ENCODE data around the gene KY.
"Not testable (repeated sequence)": the region's sequence is repeated elsewhere in the genome, so short reads cannot be mapped to it uniquely, and the experiment has no call there.

The KY gene

GRCh38 chr3:134603956-134604355, 46.9 kb downstream of the KY start:
- Histone ChIP-seq H3K4me1 (ENCODE audit: insufficient read depth, low read length) (no peaks in the 10 kb centered on the region), H3K9ac (ENCODE audit: low read length) (no peak overlapping the region), H3K27me3 (ENCODE audit: control insufficient read depth in 1 of 2, insufficient read depth in 2 of 2, low read length in 2 of 2) (no peaks in the 10 kb centered on the region), H3K9me3 (ENCODE audit: low read length) (no peaks in the 10 kb centered on the region), H3K27ac (ENCODE audit: low read depth, low read length) (no peak overlapping the region), H3K36me3 (ENCODE audit: insufficient read depth, low read length) (no peaks in the 10 kb centered on the region), H3K4me3 (ENCODE audit: low read depth in 1 of 2, low read length in 2 of 2) (no peak overlapping the region)

GRCh38 chr3:134603480-134603879, 47.3 kb downstream of the KY start:
- H3K9ac ChIP-seq (ENCODE audit: low read length) = no peak overlapping the region
- no peak overlapping the region for H3K4me3 ChIP-seq (ENCODE audit: low read depth in 1 of 2, low read length in 2 of 2)
- no peaks in the 10 kb centered on the region for H3K27me3 ChIP-seq (ENCODE audit: control insufficient read depth in 1 of 2, insufficient read depth in 2 of 2, low read length in 2 of 2)
- no peaks in the 10 kb centered on the region for H3K9me3 ChIP-seq (ENCODE audit: low read length)
- H3K36me3 ChIP-seq (ENCODE audit: insufficient read depth, low read length) = no peaks in the 10 kb centered on the region
- H3K27ac ChIP-seq (ENCODE audit: low read depth, low read length) = no peak overlapping the region
- H3K4me1 ChIP-seq (ENCODE audit: insufficient read depth, low read length) = no peaks in the 10 kb centered on the region

GRCh38 chr3:134602440-134602814, 48.4 kb downstream of the KY start:
- Histone ChIP-seq H3K36me3 (ENCODE audit: insufficient read depth, low read length) (no peaks in the 10 kb centered on the region), H3K27ac (ENCODE audit: low read depth, low read length) (no peak overlapping the region), H3K27me3 (ENCODE audit: control insufficient read depth in 1 of 2, insufficient read depth in 2 of 2, low read length in 2 of 2) (no peaks in the 10 kb centered on the region), H3K9ac (ENCODE audit: low read length) (no peak overlapping the region), H3K4me3 (ENCODE audit: low read depth in 1 of 2, low read length in 2 of 2) (no peak overlapping the region), H3K4me1 (ENCODE audit: insufficient read depth, low read length) (no peaks in the 10 kb centered on the region), H3K9me3 (ENCODE audit: low read length) (no peaks in the 10 kb centered on the region)

- Histone ChIP-seq H3K27ac (ENCODE audit: low read depth, low read length) (no peak overlapping the region), H3K9me3 (ENCODE audit: low read length) (no peaks in the 10 kb centered on the region), H3K36me3 (ENCODE audit: insufficient read depth, low read length) (no peaks in the 10 kb centered on the region), H3K4me3 (ENCODE audit: low read depth in 1 of 2, low read length in 2 of 2) (no peak overlapping the region), H3K9ac (ENCODE audit: low read length) (no peak overlapping the region), H3K4me1 (ENCODE audit: insufficient read depth, low read length) (no peaks in the 10 kb centered on the region), H3K27me3 (ENCODE audit: control insufficient read depth in 1 of 2, insufficient read depth in 2 of 2, low read length in 2 of 2) (no peaks in the 10 kb centered on the region)
These were observed 49.0 kb downstream of the KY start for GRCh38 chr3:134601539-134602439.

- H3K36me3 ChIP-seq (ENCODE audit: insufficient read depth, low read length) = no peaks in the 10 kb centered on the region
- no peaks in the 10 kb centered on the region for H3K9me3 ChIP-seq (ENCODE audit: low read length)
- no peaks in the 10 kb centered on the region for H3K27me3 ChIP-seq (ENCODE audit: control insufficient read depth in 1 of 2, insufficient read depth in 2 of 2, low read length in 2 of 2)
- no peak overlapping the region for H3K4me3 ChIP-seq (ENCODE audit: low read depth in 1 of 2, low read length in 2 of 2)
- no peak overlapping the region for H3K9ac ChIP-seq (ENCODE audit: low read length)
- H3K4me1 ChIP-seq (ENCODE audit: insufficient read depth, low read length) = no peaks in the 10 kb centered on the region
- no peak overlapping the region for H3K27ac ChIP-seq (ENCODE audit: low read depth, low read length)
These were observed 49.9 kb downstream of the KY start for GRCh38 chr3:134600685-134601463.

GRCh38 chr3:134600206-134600605, 50.6 kb downstream of the KY start:
- H3K36me3 ChIP-seq (ENCODE audit: insufficient read depth, low read length) = no peaks in the 10 kb centered on the region
- H3K27me3 ChIP-seq (ENCODE audit: control insufficient read depth in 1 of 2, insufficient read depth in 2 of 2, low read length in 2 of 2) = no peaks in the 10 kb centered on the region
- H3K4me3 ChIP-seq (ENCODE audit: low read depth in 1 of 2, low read length in 2 of 2) = no peak overlapping the region
- H3K9me3 ChIP-seq (ENCODE audit: low read length) = no peaks in the 10 kb centered on the region
- no peak overlapping the region for H3K27ac ChIP-seq (ENCODE audit: low read depth, low read length)
- no peaks in the 10 kb centered on the region for H3K4me1 ChIP-seq (ENCODE audit: insufficient read depth, low read length)
- H3K9ac ChIP-seq (ENCODE audit: low read length) = no peak overlapping the region

GRCh38 chr3:134598763-134599545, 51.9 kb downstream of the KY start:
- Histone ChIP-seq H3K9me3 (ENCODE audit: low read length) (no peaks in the 10 kb centered on the region), H3K27ac (ENCODE audit: low read depth, low read length) (no peak overlapping the region), H3K4me3 (ENCODE audit: low read depth in 1 of 2, low read length in 2 of 2) (no peak overlapping the region), H3K36me3 (ENCODE audit: insufficient read depth, low read length) (no peaks in the 10 kb centered on the region), H3K9ac (ENCODE audit: low read length) (no peak overlapping the region), H3K4me1 (ENCODE audit: insufficient read depth, low read length) (no peaks in the 10 kb centered on the region), H3K27me3 (ENCODE audit: control insufficient read depth in 1 of 2, insufficient read depth in 2 of 2, low read length in 2 of 2) (no peaks in the 10 kb centered on the region)

- Histone ChIP-seq H3K27me3 (ENCODE audit: control insufficient read depth in 1 of 2, insufficient read depth in 2 of 2, low read length in 2 of 2) (no peaks in the 10 kb centered on the region), H3K4me3 (ENCODE audit: low read depth in 1 of 2, low read length in 2 of 2) (no peak overlapping the region), H3K4me1 (ENCODE audit: insufficient read depth, low read length) (no peaks in the 10 kb centered on the region), H3K9ac (ENCODE audit: low read length) (no peak overlapping the region), H3K9me3 (ENCODE audit: low read length) (no peaks in the 10 kb centered on the region), H3K36me3 (ENCODE audit: insufficient read depth, low read length) (no peaks in the 10 kb centered on the region), H3K27ac (ENCODE audit: low read depth, low read length) (no peak overlapping the region)
These were observed 53.3 kb downstream of the KY start for GRCh38 chr3:134597390-134597970.

- H3K4me3 ChIP-seq (ENCODE audit: low read depth in 1 of 2, low read length in 2 of 2); H3K27me3 ChIP-seq (ENCODE audit: control insufficient read depth in 1 of 2, insufficient read depth in 2 of 2, low read length in 2 of 2); H3K9me3 ChIP-seq (ENCODE audit: low read length); H3K9ac ChIP-seq (ENCODE audit: low read length); H3K36me3 ChIP-seq (ENCODE audit: insufficient read depth, low read length); H3K4me1 ChIP-seq (ENCODE audit: insufficient read depth, low read length); H3K27ac ChIP-seq (ENCODE audit: low read depth, low read length): not testable (repeated sequence)
These were observed 55.8 kb downstream of the KY start for GRCh38 chr3:134594986-134595385.

GRCh38 chr3:134594331-134594741, 56.5 kb downstream of the KY start:
- no peak overlapping the region for H3K27ac ChIP-seq (ENCODE audit: low read depth, low read length)
- no peaks in the 10 kb centered on the region for H3K9me3 ChIP-seq (ENCODE audit: low read length)
- H3K36me3 ChIP-seq (ENCODE audit: insufficient read depth, low read length) = no peaks in the 10 kb centered on the region
- H3K27me3 ChIP-seq (ENCODE audit: control insufficient read depth in 1 of 2, insufficient read depth in 2 of 2, low read length in 2 of 2) = no peaks in the 10 kb centered on the region
- H3K4me1 ChIP-seq (ENCODE audit: insufficient read depth, low read length) = no peaks in the 10 kb centered on the region
- no peak overlapping the region for H3K4me3 ChIP-seq (ENCODE audit: low read depth in 1 of 2, low read length in 2 of 2)
- no peak overlapping the region for H3K9ac ChIP-seq (ENCODE audit: low read length)

- H3K27me3 ChIP-seq (ENCODE audit: control insufficient read depth in 1 of 2, insufficient read depth in 2 of 2, low read length in 2 of 2) = no peaks in the 10 kb centered on the region
- no peak overlapping the region for H3K4me3 ChIP-seq (ENCODE audit: low read depth in 1 of 2, low read length in 2 of 2)
- H3K4me1 ChIP-seq (ENCODE audit: insufficient read depth, low read length) = no peaks in the 10 kb centered on the region
- H3K27ac ChIP-seq (ENCODE audit: low read depth, low read length) = no peak overlapping the region
- H3K9me3 ChIP-seq (ENCODE audit: low read length) = no peaks in the 10 kb centered on the region
- no peaks in the 10 kb centered on the region for H3K36me3 ChIP-seq (ENCODE audit: insufficient read depth, low read length)
- no peak overlapping the region for H3K9ac ChIP-seq (ENCODE audit: low read length)
These were observed 58.0 kb downstream of the KY start for GRCh38 chr3:134592806-134593205.
